HepG2 (cell line): ENCODE measurements around the gene SECTM1. TPM values are rescaled to one million over a fixed set of nuclear protein-coding genes. Genes with fewer than 3 reads are reported as not detected.

Experiments used
- CREM ChIP-seq, 2 experiments: sonication (generic) in 1 of 2; formaldehyde crosslinking in 1 of 2; IDR thresholded peaks; 2 replicates each; pipeline versions ENCODE4 v1.4.0 to v1.6.1; 2016 to 2020; ENCODE audit warnings: antibody characterized with exemption in 1 of 2, mild to moderate bottlenecking in 1 of 2, missing genetic modification reagents in 1 of 2
- ERF ChIP-seq: IDR thresholded peaks from 2 replicates; pipeline ENCODE4 v1.6.1; 2018; ENCODE audit warnings: missing biosample characterization, missing genetic modification reagents
- FLYWCH1 ChIP-seq: sonication (generic); formaldehyde crosslinking; IDR thresholded peaks from 2 replicates; pipeline ENCODE4 v1.8.1; 2023; ENCODE audit warnings: mild to moderate bottlenecking, missing genetic modification reagents
- IKZF1 ChIP-seq: fragments of 450-650 bp; IDR thresholded peaks from 2 replicates; pipeline ENCODE4 v1.7.1; 2016
- NR1H2 ChIP-seq: sonication (generic); formaldehyde crosslinking; IDR thresholded peaks from 2 replicates; pipeline ENCODE4 v1.8.1; 2022; ENCODE audit warnings: low read depth, missing genetic modification reagents, borderline replicate concordance
- NR2F2 ChIP-seq: IDR thresholded peaks from 2 replicates; pipeline ENCODE4 v1.6.1; 2012; ENCODE audit warnings: low read depth, inconsistent platforms, borderline replicate concordance
- ONECUT2 ChIP-seq: sonication (generic); formaldehyde crosslinking; IDR thresholded peaks from 2 replicates; pipeline ENCODE4 v1.4.0; 2020; ENCODE audit warnings: missing genetic modification reagents
- PAX8 ChIP-seq: sonication (generic); formaldehyde crosslinking; IDR thresholded peaks from 2 replicates; pipeline ENCODE4 v1.8.0; 2022; ENCODE audit warnings: mild to moderate bottlenecking, missing genetic modification reagents, borderline replicate concordance
- SOX13 ChIP-seq, 3 experiments: fragments of 450-650 bp in 1 of 3; sonication (generic) in 1 of 3; formaldehyde crosslinking in 1 of 3; IDR thresholded peaks in 2 of 3; conservative IDR thresholded peaks in 1 of 3; 2 replicates each; pipeline versions ENCODE4 v1.5.0 to v1.6.1; 2016 to 2020; ENCODE audit warnings: antibody characterized with exemption in 1 of 3, mild to moderate bottlenecking in 1 of 3, missing compliant biosample characterization in 1 of 3, missing genetic modification reagents in 1 of 3, moderate library complexity in 1 of 3
- TGIF2 ChIP-seq: IDR thresholded peaks from 2 replicates; pipeline ENCODE4 v1.6.1; 2016; ENCODE audit warnings: control low read depth, missing compliant biosample characterization
- ZNF205 ChIP-seq: IDR thresholded peaks from 2 replicates; pipeline ENCODE4 v1.6.1; 2018; ENCODE audit warnings: missing biosample characterization, missing genetic modification reagents
- ZNF230 ChIP-seq: sonication (generic); formaldehyde crosslinking; IDR thresholded peaks from 2 replicates; pipeline ENCODE4 v1.4.0; 2020; ENCODE audit warnings: mild to moderate bottlenecking, missing genetic modification reagents
- ZNF260 ChIP-seq: sonication (generic); formaldehyde crosslinking; IDR thresholded peaks from 2 replicates; pipeline ENCODE4 v1.4.0; 2020; ENCODE audit warnings: missing genetic modification reagents, low read depth, mild to moderate bottlenecking, borderline replicate concordance
- ZNF274 ChIP-seq: sonication (generic); formaldehyde crosslinking; IDR thresholded peaks from 2 replicates; pipeline ENCODE4 v1.5.1; 2020; ENCODE audit warnings: mild to moderate bottlenecking, missing genetic modification reagents
- ZNF768 ChIP-seq: sonication (generic); formaldehyde crosslinking; IDR thresholded peaks from 2 replicates; pipeline ENCODE4 v1.4.0; 2020; ENCODE audit warnings: missing genetic modification reagents
- ZZZ3 ChIP-seq: sonication (generic); formaldehyde crosslinking; IDR thresholded peaks from 2 replicates; pipeline ENCODE4 v1.4.0; 2020; ENCODE audit warnings: missing genetic modification reagents, mild to moderate bottlenecking, borderline replicate concordance
- polyA plus RNA-seq, 8 experiments: library from polyadenylated mRNA; depleted of rRNA in 3 of 8; stranded (reverse) in 7 of 8; unstranded in 1 of 8; fragments of >200 nt; fragmentation: Illumina TruSeq in 4 of 8; extraction: Trizol in 4 of 8; gene quantifications; 2 replicates each; pipeline versions ENCODE4 v1.2.1 to v1.2.3, GENCODE V29; 2011 to 2016; ENCODE audit warnings: low read depth in 4 of 8, missing spikeins in 1 of 8, mixed read lengths in 1 of 8; ENCODE audit not compliant: insufficient read depth in 1 of 8
- total RNA-seq, 5 experiments: library from RNA; depleted of rRNA; stranded (reverse); fragments of >200 nt; fragmentation: Illumina TruSeq; extraction: Trizol; gene quantifications; 2 replicates each; pipeline ENCODE4 v1.2.3, GENCODE V29; 2016; ENCODE audit warnings: low read depth in 1 of 5
- TF ChIP-seq, protein P1 (sequence below): sonication (generic); formaldehyde crosslinking; IDR thresholded peaks from 2 replicates; pipeline ENCODE4 v1.5.0; 2020; ENCODE audit warnings: mild to moderate bottlenecking, missing genetic modification reagents
- TF ChIP-seq, protein P2 (sequence below): fragments of 450-650 bp; IDR thresholded peaks from 2 replicates; pipeline ENCODE4 v1.6.1; 2017; ENCODE audit warnings: mild to moderate bottlenecking
- TF ChIP-seq, protein P3 (sequence below): sonication (generic); formaldehyde crosslinking; IDR thresholded peaks from 2 replicates; pipeline ENCODE4 v1.4.0; 2020; ENCODE audit warnings: missing genetic modification reagents, borderline replicate concordance
- TF ChIP-seq, protein P4 (sequence below): IDR thresholded peaks from 2 replicates; pipeline ENCODE4 v1.6.1; 2016; ENCODE audit warnings: missing compliant biosample characterization, missing genetic modification reagents, borderline replicate concordance

Gene SECTM1
- total and polyA plus RNA-seq, 2 of the 13 experiments (the other 11 are each of a cell fraction or from before 2014, with no cell fraction given): 3.5 to 5.3 TPM

DNA sequence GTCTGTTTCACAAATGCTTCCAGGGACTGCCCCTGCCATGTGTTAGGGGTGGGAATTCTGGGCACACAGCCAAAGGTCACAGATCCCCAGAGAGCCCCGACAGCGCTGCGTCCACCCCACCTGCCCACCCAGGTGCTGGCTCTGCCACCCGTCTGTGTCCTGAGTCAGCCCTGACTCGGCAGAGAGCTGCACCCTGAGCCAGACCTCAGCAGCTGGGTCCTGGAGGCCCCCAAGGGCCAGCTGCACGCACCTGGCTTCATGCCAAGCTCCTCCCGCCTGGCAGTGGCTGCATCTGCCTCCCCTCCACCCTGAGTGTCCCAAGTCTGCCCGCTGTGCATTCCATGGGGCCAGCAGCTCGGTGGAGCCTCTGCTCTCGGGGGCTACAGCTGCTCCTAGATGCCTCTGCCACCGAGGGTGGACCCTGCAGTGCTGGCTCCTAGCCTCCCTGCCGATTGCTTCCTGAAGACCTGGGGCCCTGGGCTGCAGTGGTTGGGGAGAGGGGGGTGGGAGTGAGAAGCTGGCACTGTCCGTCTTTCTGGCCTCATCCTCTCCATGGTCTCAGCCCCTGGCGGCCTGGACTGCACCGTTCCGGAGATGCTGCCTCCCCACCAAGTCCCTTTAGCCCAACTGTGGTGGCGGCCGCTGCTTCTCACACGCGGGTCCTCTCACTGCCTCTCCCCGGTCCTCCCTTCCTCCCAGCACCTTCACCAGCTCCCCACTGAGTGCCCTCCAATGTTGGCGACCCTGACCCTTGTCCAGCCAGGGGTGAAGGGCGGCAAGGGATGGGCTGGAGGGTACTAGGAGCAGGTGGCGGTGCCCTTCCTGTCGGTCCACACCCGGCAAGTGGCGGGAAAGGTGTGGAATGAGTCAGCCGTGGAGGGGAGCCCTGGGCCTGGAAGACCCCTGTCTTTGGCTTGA lies 3.0 kb downstream of the SECTM1 start (continued):
- TF ChIP-seq, protein P1, sequence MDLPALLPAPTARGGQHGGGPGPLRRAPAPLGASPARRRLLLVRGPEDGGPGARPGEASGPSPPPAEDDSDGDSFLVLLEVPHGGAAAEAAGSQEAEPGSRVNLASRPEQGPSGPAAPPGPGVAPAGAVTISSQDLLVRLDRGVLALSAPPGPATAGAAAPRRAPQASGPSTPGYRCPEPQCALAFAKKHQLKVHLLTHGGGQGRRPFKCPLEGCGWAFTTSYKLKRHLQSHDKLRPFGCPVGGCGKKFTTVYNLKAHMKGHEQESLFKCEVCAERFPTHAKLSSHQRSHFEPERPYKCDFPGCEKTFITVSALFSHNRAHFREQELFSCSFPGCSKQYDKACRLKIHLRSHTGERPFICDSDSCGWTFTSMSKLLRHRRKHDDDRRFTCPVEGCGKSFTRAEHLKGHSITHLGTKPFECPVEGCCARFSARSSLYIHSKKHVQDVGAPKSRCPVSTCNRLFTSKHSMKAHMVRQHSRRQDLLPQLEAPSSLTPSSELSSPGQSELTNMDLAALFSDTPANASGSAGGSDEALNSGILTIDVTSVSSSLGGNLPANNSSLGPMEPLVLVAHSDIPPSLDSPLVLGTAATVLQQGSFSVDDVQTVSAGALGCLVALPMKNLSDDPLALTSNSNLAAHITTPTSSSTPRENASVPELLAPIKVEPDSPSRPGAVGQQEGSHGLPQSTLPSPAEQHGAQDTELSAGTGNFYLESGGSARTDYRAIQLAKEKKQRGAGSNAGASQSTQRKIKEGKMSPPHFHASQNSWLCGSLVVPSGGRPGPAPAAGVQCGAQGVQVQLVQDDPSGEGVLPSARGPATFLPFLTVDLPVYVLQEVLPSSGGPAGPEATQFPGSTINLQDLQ (CRISPR knock-in tag): no peak
- TF ChIP-seq, protein P2, sequence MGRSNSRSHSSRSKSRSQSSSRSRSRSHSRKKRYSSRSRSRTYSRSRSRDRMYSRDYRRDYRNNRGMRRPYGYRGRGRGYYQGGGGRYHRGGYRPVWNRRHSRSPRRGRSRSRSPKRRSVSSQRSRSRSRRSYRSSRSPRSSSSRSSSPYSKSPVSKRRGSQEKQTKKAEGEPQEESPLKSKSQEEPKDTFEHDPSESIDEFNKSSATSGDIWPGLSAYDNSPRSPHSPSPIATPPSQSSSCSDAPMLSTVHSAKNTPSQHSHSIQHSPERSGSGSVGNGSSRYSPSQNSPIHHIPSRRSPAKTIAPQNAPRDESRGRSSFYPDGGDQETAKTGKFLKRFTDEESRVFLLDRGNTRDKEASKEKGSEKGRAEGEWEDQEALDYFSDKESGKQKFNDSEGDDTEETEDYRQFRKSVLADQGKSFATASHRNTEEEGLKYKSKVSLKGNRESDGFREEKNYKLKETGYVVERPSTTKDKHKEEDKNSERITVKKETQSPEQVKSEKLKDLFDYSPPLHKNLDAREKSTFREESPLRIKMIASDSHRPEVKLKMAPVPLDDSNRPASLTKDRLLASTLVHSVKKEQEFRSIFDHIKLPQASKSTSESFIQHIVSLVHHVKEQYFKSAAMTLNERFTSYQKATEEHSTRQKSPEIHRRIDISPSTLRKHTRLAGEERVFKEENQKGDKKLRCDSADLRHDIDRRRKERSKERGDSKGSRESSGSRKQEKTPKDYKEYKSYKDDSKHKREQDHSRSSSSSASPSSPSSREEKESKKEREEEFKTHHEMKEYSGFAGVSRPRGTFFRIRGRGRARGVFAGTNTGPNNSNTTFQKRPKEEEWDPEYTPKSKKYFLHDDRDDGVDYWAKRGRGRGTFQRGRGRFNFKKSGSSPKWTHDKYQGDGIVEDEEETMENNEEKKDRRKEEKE: no peak
- peak; percentile 15; the same call in 1 of the 2 replicates for TF ChIP-seq PAX8 (CRISPR knock-in tag)
- no peak for TF ChIP-seq CREM (IDR thresholded peaks at IDR 0.05)
- TF ChIP-seq CREM (CRISPR knock-in tag; IDR thresholded peaks at IDR 0.05): no peak
- TF ChIP-seq, protein P3, sequence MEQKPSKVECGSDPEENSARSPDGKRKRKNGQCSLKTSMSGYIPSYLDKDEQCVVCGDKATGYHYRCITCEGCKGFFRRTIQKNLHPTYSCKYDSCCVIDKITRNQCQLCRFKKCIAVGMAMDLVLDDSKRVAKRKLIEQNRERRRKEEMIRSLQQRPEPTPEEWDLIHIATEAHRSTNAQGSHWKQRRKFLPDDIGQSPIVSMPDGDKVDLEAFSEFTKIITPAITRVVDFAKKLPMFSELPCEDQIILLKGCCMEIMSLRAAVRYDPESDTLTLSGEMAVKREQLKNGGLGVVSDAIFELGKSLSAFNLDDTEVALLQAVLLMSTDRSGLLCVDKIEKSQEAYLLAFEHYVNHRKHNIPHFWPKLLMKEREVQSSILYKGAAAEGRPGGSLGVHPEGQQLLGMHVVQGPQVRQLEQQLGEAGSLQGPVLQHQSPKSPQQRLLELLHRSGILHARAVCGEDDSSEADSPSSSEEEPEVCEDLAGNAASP (CRISPR knock-in tag): peak; percentile 94
- no peak for TF ChIP-seq ONECUT2
- TF ChIP-seq NR1H2 (CRISPR knock-in tag): no peak
- no peak for TF ChIP-seq IKZF1
- TF ChIP-seq ZNF230 (CRISPR knock-in tag): peak; percentile 82; the same call in 1 of the 2 replicates
- no peak; the same call in 1 of the 2 replicates for TF ChIP-seq ZNF274
- TF ChIP-seq ZZZ3: no peak
- TF ChIP-seq FLYWCH1 (CRISPR knock-in tag): no peak
- no peak for TF ChIP-seq TGIF2 (CRISPR knock-in tag)
- TF ChIP-seq, protein P4, sequence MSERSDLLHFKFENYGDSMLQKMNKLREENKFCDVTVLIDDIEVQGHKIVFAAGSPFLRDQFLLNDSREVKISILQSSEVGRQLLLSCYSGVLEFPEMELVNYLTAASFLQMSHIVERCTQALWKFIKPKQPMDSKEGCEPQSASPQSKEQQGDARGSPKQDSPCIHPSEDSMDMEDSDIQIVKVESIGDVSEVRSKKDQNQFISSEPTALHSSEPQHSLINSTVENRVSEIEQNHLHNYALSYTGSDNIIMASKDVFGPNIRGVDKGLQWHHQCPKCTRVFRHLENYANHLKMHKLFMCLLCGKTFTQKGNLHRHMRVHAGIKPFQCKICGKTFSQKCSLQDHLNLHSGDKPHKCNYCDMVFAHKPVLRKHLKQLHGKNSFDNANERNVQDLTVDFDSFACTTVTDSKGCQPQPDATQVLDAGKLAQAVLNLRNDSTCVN (CRISPR knock-in tag): peak; percentile 33; the same call in 1 of the 2 replicates
- TF ChIP-seq SOX13 (IDR thresholded peaks at IDR 0.05): no peak
- peak in 1 of 2 experiments; percentile 74; a peak in 1 of 4 replicates for TF ChIP-seq SOX13 (CRISPR knock-in tag; conservative IDR thresholded peaks at IDR 0.05 in 1 of 2, IDR thresholded peaks at IDR 0.05 in 1 of 2)
- TF ChIP-seq NR2F2: 0 out of 2 replicates have a peak, but pooled peaks have one; percentile 28
- peak; percentile 32; the same call in 1 of the 2 replicates for TF ChIP-seq ZNF768 (CRISPR knock-in tag)
- peak; percentile 88 for TF ChIP-seq ERF (CRISPR knock-in tag)
- TF ChIP-seq ZNF260 (CRISPR knock-in tag): no peak
- TF ChIP-seq ZNF205 (CRISPR knock-in tag): peak; percentile 81; the same call in 1 of the 2 replicates
